Neural progenitor cell (in vitro differentiated cells): ENCODE results near the gene LRFN2. TPM values are rescaled to one million over a fixed set of nuclear protein-coding genes. Genes with fewer than 3 reads are reported as not detected.

ENCODE experiments used
- DNase-seq: peaks from one replicate; pipeline ENCODE4 v3.0.0-alpha.2; 2016; ENCODE audit warnings: low spot score
- H2AFZ ChIP-seq: fragments of 200-600 bp; sonication (generic); replicated peaks from 2 replicates; pipeline ENCODE4 v1.6.1; 2016; ENCODE audit warnings: antibody characterized with exemption
- H3F3A ChIP-seq: fragments of 200-600 bp; sonication (generic); 2 replicates; pipeline ENCODE4 v1.6.1; 2016; ENCODE audit warnings: antibody characterized with exemption, low read depth
- H3K27ac ChIP-seq: fragments of 200-600 bp; sonication (generic); 2 replicates; pipeline ENCODE4 v1.5.1; 2016; ENCODE audit warnings: mild to moderate bottlenecking
- H3K27me3 ChIP-seq: fragments of 200-600 bp; sonication (generic); 2 replicates; pipeline ENCODE4 v1.6.1; 2016; ENCODE audit warnings: mild to moderate bottlenecking, moderate library complexity
- H3K36me3 ChIP-seq: fragments of 200-600 bp; sonication (generic); 2 replicates; pipeline ENCODE4 v1.5.1; 2016
- H3K4me1 ChIP-seq: fragments of 200-600 bp; sonication (generic); 2 replicates; pipeline ENCODE4 v1.6.1; 2016; ENCODE audit warnings: mixed run types
- H3K4me2 ChIP-seq: fragments of 200-600 bp; sonication (generic); 2 replicates; pipeline ENCODE4 v1.6.1; 2016
- H3K4me3 ChIP-seq: fragments of 200-600 bp; sonication (generic); 2 replicates; pipeline ENCODE4 v1.5.1; 2016
- H3K79me2 ChIP-seq: fragments of 200-600 bp; sonication (generic); 2 replicates; pipeline ENCODE4 v1.6.1; 2016; ENCODE audit warnings: low read depth
- H3K9ac ChIP-seq: fragments of 200-600 bp; sonication (generic); 2 replicates; pipeline ENCODE4 v1.6.1; 2016
- H3K9me3 ChIP-seq: fragments of 200-600 bp; sonication (generic); 2 replicates; pipeline ENCODE4 v1.5.1; 2016; ENCODE audit warnings: low read depth
- H4K20me1 ChIP-seq: fragments of 200-600 bp; sonication (generic); 2 replicates; pipeline ENCODE4 v1.6.1; 2016; ENCODE audit warnings: low read depth
- H3K27ac Mint-ChIP-seq: 3 replicates; pipeline ENCODE4 v1.8.0; 2021; ENCODE audit warnings: mixed read lengths
- H3K27me3 Mint-ChIP-seq: 2 replicates; pipeline ENCODE4 v1.8.0; 2022; ENCODE audit warnings: low read depth, mild to moderate bottlenecking, inconsistent platforms, moderate library complexity, mixed read lengths; ENCODE audit not compliant: insufficient read depth
- H3K36me3 Mint-ChIP-seq: 3 replicates; pipeline ENCODE4 v1.8.0; 2021; ENCODE audit warnings: mixed read lengths
- H3K4me1 Mint-ChIP-seq: 3 replicates; pipeline ENCODE4 v1.8.0; 2021; ENCODE audit warnings: mixed read lengths
- H3K4me3 Mint-ChIP-seq: 3 replicates; pipeline ENCODE4 v1.8.0; 2021; ENCODE audit warnings: mild to moderate bottlenecking, moderate library complexity, mixed read lengths
- H3K9me3 Mint-ChIP-seq: 3 replicates; pipeline ENCODE4 v1.8.0; 2020; ENCODE audit warnings: mixed read lengths
- CTCF ChIP-seq: fragments of 200-600 bp; sonication (generic); IDR thresholded peaks from 2 replicates; pipeline ENCODE4 v1.5.1; 2017; ENCODE audit warnings: antibody characterized with exemption, mild to moderate bottlenecking
- EZH2 ChIP-seq: fragments of 200-600 bp; sonication (generic); IDR thresholded peaks from 2 replicates; pipeline ENCODE4 v1.6.1; 2017; ENCODE audit warnings: antibody characterized with exemption, mild to moderate bottlenecking, moderate library complexity
- EZH2phosphoT487 ChIP-seq: fragments of 200-600 bp; sonication (generic); IDR thresholded peaks from 2 replicates; pipeline ENCODE4 v1.6.1; 2017; ENCODE audit warnings: antibody characterized with exemption
- total RNA-seq: library from RNA; depleted of rRNA; stranded (reverse); fragments of >200 nt; gene quantifications from 2 replicates; pipeline ENCODE4 v1.2.3, GENCODE V29; 2015; ENCODE audit warnings: low replicate concordance

The LRFN2 gene
- total RNA-seq, 1 donor from 2014 or later: not detected

GRCh38 chr6:40444811-40445210 lies 142.4 kb downstream of the LRFN2 start:
- H3K27me3 Mint-ChIP-seq: peaks cover 11% of the 10 kb centered on the region
- no peaks in the 10 kb centered on the region for H4K20me1 ChIP-seq
- no peaks in the 10 kb centered on the region for H3K36me3 Mint-ChIP-seq
- no peak overlapping the region for H3K4me3 Mint-ChIP-seq
- H2AFZ ChIP-seq: no peak overlapping the region
- H3K9me3 Mint-ChIP-seq: no peaks in the 10 kb centered on the region
- peaks cover 3% of the 10 kb centered on the region for H3K4me1 Mint-ChIP-seq
- H3F3A ChIP-seq: no peaks in the 10 kb centered on the region
- no peak overlapping the region for H3K9ac ChIP-seq
- H3K27ac ChIP-seq: no peak overlapping the region
- no peaks in the 10 kb centered on the region for H3K27me3 ChIP-seq
- no peak for DNase-seq
- H3K36me3 ChIP-seq: no peaks in the 10 kb centered on the region
- H3K4me1 ChIP-seq: no peaks in the 10 kb centered on the region
- TF ChIP-seq EZH2 (no peak), EZH2phosphoT487 (no peak), CTCF (no peak)
- no peak overlapping the region for H3K4me3 ChIP-seq
- no peak overlapping the region for H3K27ac Mint-ChIP-seq
- H3K79me2 ChIP-seq: no peaks in the 10 kb centered on the region
- H3K9me3 ChIP-seq: no peaks in the 10 kb centered on the region
- no peak overlapping the region for H3K4me2 ChIP-seq

GRCh38 chr6:40444312-40444711 lies 142.9 kb downstream of the LRFN2 start:
- no peak overlapping the region for H3K4me2 ChIP-seq
- H3K4me3 ChIP-seq: no peak overlapping the region
- H3K27ac ChIP-seq: no peak overlapping the region
- no peaks in the 10 kb centered on the region for H3K79me2 ChIP-seq
- DNase-seq: no peak
- no peak for TF ChIP-seq EZH2
- no peak for TF ChIP-seq EZH2phosphoT487
- no peak for TF ChIP-seq CTCF
- H3K27me3 ChIP-seq: no peaks in the 10 kb centered on the region
- Mint-ChIP-seq H3K9me3 (no peaks in the 10 kb centered on the region), H3K36me3 (no peaks in the 10 kb centered on the region), H3K27me3 (peaks cover 11% of the 10 kb centered on the region), H3K4me3 (no peak overlapping the region), H3K4me1 (peaks cover 6% of the 10 kb centered on the region), H3K27ac (no peak overlapping the region)
- H2AFZ ChIP-seq: no peak overlapping the region
- no peak overlapping the region for H3K9ac ChIP-seq
- H3K36me3 ChIP-seq: no peaks in the 10 kb centered on the region
- H4K20me1 ChIP-seq: no peaks in the 10 kb centered on the region
- H3K9me3 ChIP-seq: no peaks in the 10 kb centered on the region
- no peaks in the 10 kb centered on the region for H3K4me1 ChIP-seq
- H3F3A ChIP-seq: no peaks in the 10 kb centered on the region

GRCh38 chr6:40443842-40444241 lies 143.3 kb downstream of the LRFN2 start:
- Mint-ChIP-seq H3K4me3 (no peak overlapping the region), H3K27ac (no peak overlapping the region), H3K9me3 (no peaks in the 10 kb centered on the region), H3K36me3 (no peaks in the 10 kb centered on the region), H3K27me3 (peaks cover 11% of the 10 kb centered on the region), H3K4me1 (peaks cover 6% of the 10 kb centered on the region)
- H3K9me3 ChIP-seq: no peaks in the 10 kb centered on the region
- H2AFZ ChIP-seq: no peak overlapping the region
- H3K9ac ChIP-seq: no peak overlapping the region
- no peaks in the 10 kb centered on the region for H4K20me1 ChIP-seq
- DNase-seq: no peak
- H3K36me3 ChIP-seq: no peaks in the 10 kb centered on the region
- H3F3A ChIP-seq: no peaks in the 10 kb centered on the region
- H3K4me2 ChIP-seq: no peak overlapping the region
- no peaks in the 10 kb centered on the region for H3K79me2 ChIP-seq
- TF ChIP-seq EZH2 (no peak), CTCF (no peak), EZH2phosphoT487 (no peak)
- H3K27me3 ChIP-seq: no peaks in the 10 kb centered on the region
- H3K4me3 ChIP-seq: no peak overlapping the region
- no peak overlapping the region for H3K27ac ChIP-seq
- H3K4me1 ChIP-seq: no peaks in the 10 kb centered on the region
